Aortic smooth muscle cell (primary cell): ENCODE measurements around the gene CIAO2B. TPM values are rescaled to one million over a fixed set of nuclear protein-coding genes. Genes with fewer than 3 reads are reported as not detected.

Experiments
- total RNA-seq: library from RNA; depleted of rRNA; stranded (reverse); fragments of >200 nt; gene quantifications from 2 replicates; pipeline ENCODE4 v1.2.3, GENCODE V29; 2014

Gene CIAO2B
- total RNA-seq: 126 and 169 TPM in 2 replicates

DNA sequence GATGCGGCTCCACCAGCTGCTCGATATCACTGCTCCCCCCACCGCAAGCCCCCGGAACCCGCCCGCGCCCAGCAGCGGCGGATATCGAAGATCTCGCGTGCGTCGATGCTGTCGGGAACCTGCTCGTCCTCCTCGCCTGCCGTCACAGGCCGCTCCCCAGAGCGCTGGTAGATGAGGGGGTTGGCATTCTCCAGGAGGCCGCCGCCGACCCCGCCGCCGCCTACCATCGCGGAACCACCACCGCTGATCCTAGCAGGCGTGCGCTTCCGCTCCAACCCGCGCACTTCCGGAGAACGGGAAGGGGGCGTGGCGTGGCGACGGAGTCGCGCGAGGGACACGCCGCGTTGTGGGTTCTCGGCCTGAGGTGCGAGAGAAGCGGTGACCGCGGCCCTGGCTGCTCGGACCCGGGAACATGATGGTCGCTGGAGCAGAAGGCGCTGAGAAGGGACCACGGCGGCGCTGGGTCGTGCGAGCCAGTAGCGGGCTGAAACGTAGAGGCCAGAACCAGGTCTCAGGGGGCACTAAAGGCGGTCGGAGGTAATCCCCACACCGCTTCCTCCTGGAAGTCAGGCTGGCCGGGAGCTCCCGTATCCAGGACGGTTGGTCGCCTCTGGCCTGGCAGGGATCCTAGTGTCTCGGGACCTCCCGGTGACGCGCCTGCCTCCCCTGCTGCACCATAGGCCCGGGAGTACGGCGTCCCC, at the start of gene CIAO2B:
TSS of gene CIAO2B (minus strand) at position 265 of the 701 bp plus-strand sequence. CDS start at position 227, 38 bp downstream.

DNA sequence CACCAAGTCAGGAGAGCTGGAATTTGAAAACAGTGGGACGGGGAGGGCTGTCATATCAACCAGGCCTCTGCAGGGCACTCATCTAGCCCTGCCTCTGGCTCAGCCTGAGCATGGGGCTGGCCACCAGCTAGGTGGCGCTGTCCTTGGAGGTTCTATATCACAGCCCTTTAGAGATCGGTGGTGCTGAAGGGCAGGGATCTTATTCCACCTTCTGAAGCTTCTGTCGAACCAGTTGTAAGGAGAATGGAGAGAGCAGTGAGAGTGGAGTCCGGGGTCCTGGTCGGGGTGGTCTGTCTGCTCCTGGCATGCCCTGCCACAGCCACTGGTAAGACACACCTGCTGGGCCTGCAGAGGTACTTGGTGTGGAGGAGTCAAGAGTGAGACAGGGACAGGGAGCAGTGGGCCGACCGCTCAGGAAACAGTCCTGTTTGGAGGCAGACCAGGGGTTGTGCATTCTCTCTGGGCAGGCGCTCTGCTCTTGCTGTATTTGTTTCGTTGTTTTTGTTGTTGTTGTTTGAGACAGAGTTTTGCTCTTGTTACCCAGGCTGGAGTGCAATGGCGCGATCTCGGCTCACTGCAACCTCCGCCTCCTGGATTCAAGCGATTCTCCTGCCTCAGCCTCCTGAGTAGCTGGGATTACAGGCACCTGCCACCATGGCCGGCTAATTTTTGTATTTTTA, 27.0 kb upstream of the CIAO2B start, which contains the start of gene CES3:
TSS of gene CES3 (plus strand) at position 202 of the 680 bp plus-strand sequence. CDS start at position 244, 42 bp downstream.

DNA sequence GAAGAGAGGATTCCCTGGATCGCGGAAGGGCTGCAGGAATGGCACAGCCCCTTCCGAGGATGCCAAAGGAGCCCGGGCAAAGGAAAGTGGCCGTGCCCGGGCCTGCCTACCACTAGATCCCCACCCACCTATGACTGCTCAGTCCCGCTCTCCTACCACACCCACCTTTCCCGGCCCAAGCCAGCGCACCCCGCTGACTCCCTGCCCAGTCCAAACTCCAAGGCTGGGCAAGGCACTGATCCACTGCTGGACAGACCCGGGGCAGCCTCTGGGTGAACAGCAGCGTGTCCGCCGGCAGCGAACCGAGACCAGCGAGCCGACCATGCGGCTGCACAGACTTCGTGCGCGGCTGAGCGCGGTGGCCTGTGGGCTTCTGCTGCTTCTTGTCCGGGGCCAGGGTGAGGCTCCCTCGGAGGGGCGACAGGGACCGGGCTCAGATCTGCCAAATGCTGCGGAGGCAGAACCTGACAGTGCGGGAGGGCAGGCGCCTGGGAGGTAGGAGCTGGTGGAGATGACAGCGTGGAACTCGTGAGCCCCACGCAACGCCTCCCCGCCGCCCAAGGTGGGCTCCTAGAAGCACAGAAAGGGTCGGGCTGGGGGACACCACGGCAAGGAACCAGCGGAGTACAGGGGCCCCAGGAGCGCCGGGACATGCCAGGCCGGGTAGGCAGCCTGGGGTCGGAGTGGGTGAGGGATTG, 1.3 kb upstream of the CIAO2B start, which contains the start of gene CES2:
TSS of gene CES2 (plus strand) at position 203 of the 698 bp plus-strand sequence. CDS start at position 323, 120 bp downstream.

DNA sequence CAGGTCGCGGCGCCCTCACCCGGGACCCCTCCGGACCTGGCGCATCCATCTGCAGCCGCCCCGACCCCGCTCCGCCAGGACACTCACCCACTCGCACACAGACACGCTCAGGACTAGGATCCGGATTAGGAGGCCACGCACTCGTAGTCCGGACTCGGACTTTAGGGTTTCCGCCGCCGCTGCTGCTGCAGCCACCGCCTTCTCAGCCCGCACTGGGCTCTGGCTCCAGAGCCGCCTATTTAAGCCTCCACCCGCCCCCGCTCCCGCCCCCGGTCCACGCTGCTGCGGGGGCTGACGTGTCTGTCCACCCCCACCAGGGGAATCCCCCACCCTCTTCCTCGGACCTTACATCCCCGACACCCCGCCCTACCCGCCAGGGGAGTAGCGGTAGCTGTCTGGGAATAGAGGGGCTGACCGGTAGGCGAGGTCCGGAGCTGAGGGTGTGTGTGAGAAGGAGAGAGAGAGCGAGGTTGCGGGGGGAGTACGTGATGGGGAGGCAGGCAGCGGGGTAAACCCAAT, 8.8 kb downstream of the CIAO2B start, which contains the start of gene RRAD:
TSS of gene RRAD (minus strand) at position 214 of the 519 bp plus-strand sequence. CDS start 356 bp downstream, outside the sequence.

DNA sequence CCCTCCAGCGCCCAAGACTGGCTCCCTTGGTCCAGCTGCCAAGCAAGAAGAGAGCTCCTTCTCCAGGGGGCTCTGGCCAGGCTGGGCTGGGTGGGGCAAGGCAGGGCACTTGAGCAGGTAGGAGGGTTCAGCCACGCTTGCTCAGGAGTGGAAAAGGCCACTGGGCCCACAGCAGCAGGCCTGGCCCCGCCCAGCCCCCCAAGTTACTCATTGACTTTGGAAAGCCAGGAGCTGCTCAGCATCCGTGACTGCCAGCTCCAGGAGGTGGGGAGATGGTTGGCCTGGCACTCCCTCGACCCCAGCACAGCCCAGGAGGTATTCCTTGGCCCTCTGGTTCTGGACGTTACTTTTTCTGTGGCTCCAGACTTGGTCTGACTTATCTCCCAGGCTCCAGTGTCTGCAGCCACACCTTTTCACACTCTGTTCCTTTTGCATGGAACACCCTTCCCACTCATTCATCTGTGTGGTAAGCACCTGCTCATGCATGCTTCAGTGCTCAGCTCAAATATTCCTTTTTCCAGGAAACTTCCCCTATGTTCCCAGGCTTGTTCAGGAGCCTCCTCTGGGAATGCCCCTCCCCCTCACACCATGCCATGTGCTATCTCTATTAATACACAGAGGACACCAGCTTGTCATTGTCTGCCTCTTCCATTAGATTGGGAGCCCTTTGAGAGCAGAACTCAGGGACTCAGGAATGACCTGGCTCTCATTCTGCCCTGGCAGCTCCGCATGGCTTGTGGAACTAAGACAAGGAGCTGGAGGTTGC, 15.2 kb downstream of the CIAO2B start, which contains the start of gene CDH16:
TSS of gene CDH16 (minus strand) at position 83 of the 766 bp plus-strand sequence. CDS start 820 bp downstream, outside the sequence.

Other genes with a start within 250 kb of the CIAO2B start
- gene CMTM4, start 237.7 kb downstream of the CIAO2B start, total RNA-seq: 9.1 and 10.4 TPM in 2 replicates
- 146 and 174 TPM in 2 replicates for gene DYNC1LI2, start 182.8 kb downstream of the CIAO2B start, total RNA-seq
- 0.12 and 0.13 TPM in 2 replicates for gene TERB1, start 132.8 kb downstream of the CIAO2B start, total RNA-seq
- 58.0 and 60.4 TPM in 2 replicates for gene NAE1, start 103.4 kb downstream of the CIAO2B start, total RNA-seq
- not detected in 2 replicates for gene CA7, start 90.0 kb downstream of the CIAO2B start, total RNA-seq
- gene PDP2, start 53.9 kb downstream of the CIAO2B start, total RNA-seq: 8.1 and 8.3 TPM in 2 replicates
- gene CDH16, start 15.5 kb downstream of the CIAO2B start, total RNA-seq: not detected in 2 replicates
- 3.2 and 7.7 TPM in 2 replicates for gene RRAD, start 8.9 kb downstream of the CIAO2B start, total RNA-seq
- gene CES2, start 1.1 kb upstream of the CIAO2B start, total RNA-seq: 28.1 and 29.1 TPM in 2 replicates
- 0.13 and 0.56 TPM in 2 replicates for gene CES3, start 26.9 kb upstream of the CIAO2B start, total RNA-seq
- 1.3 and 1.4 TPM in 2 replicates for gene CES4A, start 54.2 kb upstream of the CIAO2B start, total RNA-seq
- 142 and 160 TPM in 2 replicates for gene CBFB, start 94.7 kb upstream of the CIAO2B start, total RNA-seq
- gene PHAF1, start 175.5 kb upstream of the CIAO2B start, total RNA-seq: 12.8 and 13.5 TPM in 2 replicates
- 36.5 and 44.3 TPM in 2 replicates for gene B3GNT9, start 216.6 kb upstream of the CIAO2B start, total RNA-seq
- gene TRADD, start 225.5 kb upstream of the CIAO2B start, total RNA-seq: 15.9 and 18.1 TPM in 2 replicates
- 7.1 and 7.2 TPM in 2 replicates for gene FBXL8, start 225.6 kb upstream of the CIAO2B start, total RNA-seq
- gene HSF4, start 230.3 kb upstream of the CIAO2B start, total RNA-seq: 3.3 and 4.9 TPM in 2 replicates
- gene NOL3, start 236.1 kb upstream of the CIAO2B start, total RNA-seq: 23.9 and 25.2 TPM in 2 replicates
- gene MATCAP1, start 249.6 kb upstream of the CIAO2B start, total RNA-seq: 14.4 and 15.2 TPM in 2 replicates